ENCODE data around the gene CHD2. TPM values are rescaled to one million over a fixed set of nuclear protein-coding genes. Genes with fewer than 3 reads are reported as not detected.

The CHD2 gene
- total RNA-seq, 1 donor from 2014 or later = 65.6 TPM

- no peak for DNase-seq (ENCODE audit: low read depth)
- Histone ChIP-seq H3K27me3 (ENCODE audit: control insufficient read depth, insufficient read depth, low read length) (no peaks in the 10 kb centered on the region), H3K36me3 (ENCODE audit: control insufficient read depth, insufficient read depth, low read length) (peaks cover 35% of the 10 kb centered on the region), H3K4me3 (ENCODE audit: low read depth, low read length) (no peak overlapping the region)
- TF ChIP-seq CTCF (IDR thresholded peaks at IDR 0.05; ENCODE audit: insufficient read depth, low read length, severe bottlenecking) = no peak
- FAIRE-seq = no peak
Observed at GRCh38 chr15:92947071-92947730, 47.1 kb downstream of the CHD2 start.

- Histone ChIP-seq H3K27me3 (ENCODE audit: control insufficient read depth, insufficient read depth, low read length) (no peaks in the 10 kb centered on the region), H3K4me3 (ENCODE audit: low read depth, low read length) (no peak overlapping the region), H3K36me3 (ENCODE audit: control insufficient read depth, insufficient read depth, low read length) (peaks cover 42% of the 10 kb centered on the region)
- FAIRE-seq = no peak
- DNase-seq (ENCODE audit: low read depth) = peak; percentile 76
- TF ChIP-seq CTCF (IDR thresholded peaks at IDR 0.05; ENCODE audit: insufficient read depth, low read length, severe bottlenecking) = no peak
Observed at GRCh38 chr15:92949604-92950249, 49.6 kb downstream of the CHD2 start.

GRCh38 chr15:92951800-92952457 is 51.8 kb downstream of the CHD2 start:
- DNase-seq (ENCODE audit: low read depth) (no peak), FAIRE-seq (no peak)
- H3K36me3 ChIP-seq (ENCODE audit: control insufficient read depth, insufficient read depth, low read length) = peaks cover 40% of the 10 kb centered on the region
- H3K4me3 ChIP-seq (ENCODE audit: low read depth, low read length) = no peak overlapping the region
- TF ChIP-seq CTCF (IDR thresholded peaks at IDR 0.05; ENCODE audit: insufficient read depth, low read length, severe bottlenecking) = no peak
- no peaks in the 10 kb centered on the region for H3K27me3 ChIP-seq (ENCODE audit: control insufficient read depth, insufficient read depth, low read length)

- TF ChIP-seq CTCF (IDR thresholded peaks at IDR 0.05; ENCODE audit: insufficient read depth, low read length, severe bottlenecking) = no peak
- DNase-seq (ENCODE audit: low read depth) = no peak
- H3K36me3 ChIP-seq (ENCODE audit: control insufficient read depth, insufficient read depth, low read length) = peaks cover 36% of the 10 kb centered on the region
- H3K4me3 ChIP-seq (ENCODE audit: low read depth, low read length) = no peak overlapping the region
- FAIRE-seq = no peak
- H3K27me3 ChIP-seq (ENCODE audit: control insufficient read depth, insufficient read depth, low read length) = no peaks in the 10 kb centered on the region
Observed at GRCh38 chr15:92952458-92952850, 52.3 kb downstream of the CHD2 start.

GRCh38 chr15:92953566-92953965 is 53.4 kb downstream of the CHD2 start:
- Histone ChIP-seq H3K36me3 (ENCODE audit: control insufficient read depth, insufficient read depth, low read length) (peaks cover 33% of the 10 kb centered on the region), H3K27me3 (ENCODE audit: control insufficient read depth, insufficient read depth, low read length) (no peaks in the 10 kb centered on the region), H3K4me3 (ENCODE audit: low read depth, low read length) (no peak overlapping the region)
- TF ChIP-seq CTCF (IDR thresholded peaks at IDR 0.05; ENCODE audit: insufficient read depth, low read length, severe bottlenecking) = no peak
- FAIRE-seq (no peak), DNase-seq (ENCODE audit: low read depth) (no peak)
